Activated B cell treated with CpG ODN at 0.5 μM for 24 hours (primary cell): ENCODE measurements around the gene CD9. TPM values are rescaled to one million over a fixed set of nuclear protein-coding genes. Genes with fewer than 3 reads are reported as not detected.

Experiments used
- ATAC-seq: fragments of 200-7000 bp; cut with Tn5 transposase; one replicate; pipeline ENCODE4 v1.10.0; 2021; ENCODE audit warnings: low read depth, mild to moderate bottlenecking, moderate library complexity
- CTCF ChIA-PET: fragments of 350-600 bp; sonication (Branson Sonifier 250); formaldehyde crosslinking; loops from one replicate; lab custom pipeline; 2021; ENCODE audit warnings: antibody characterized with exemption; lab: Charles Lee
- POLR2A ChIA-PET: fragments of 350-600 bp; sonication (Branson Sonifier 250); formaldehyde crosslinking; loops from one replicate; lab custom pipeline; 2021; ENCODE audit warnings: antibody characterized with exemption; lab: Charles Lee
- DNase-seq: peaks from one replicate; pipeline ENCODE4 v3.0.0; 2022
- H3K27ac Mint-ChIP-seq: one replicate; pipeline ENCODE4 v1.8.0; 2020; ENCODE audit warnings: mixed read lengths
- H3K27me3 Mint-ChIP-seq: one replicate; pipeline ENCODE4 v1.8.0; 2021; ENCODE audit warnings: mixed read lengths
- H3K36me3 Mint-ChIP-seq: one replicate; pipeline ENCODE4 v1.8.0; 2021; ENCODE audit warnings: low read depth, mixed read lengths
- H3K4me1 Mint-ChIP-seq: one replicate; pipeline ENCODE4 v1.8.0; 2021; ENCODE audit warnings: mixed read lengths
- H3K4me3 Mint-ChIP-seq: one replicate; pipeline ENCODE4 v1.8.0; 2020; ENCODE audit warnings: mild to moderate bottlenecking, mixed read lengths
- H3K9me3 Mint-ChIP-seq: one replicate; pipeline ENCODE4 v1.8.0; 2020; ENCODE audit warnings: mixed read lengths
- CTCF ChIP-seq: fragments of 200-600 bp; IDR thresholded peaks from one replicate; pipeline ENCODE4 v1.8.0; 2022; ENCODE audit warnings: antibody characterized with exemption, mild to moderate bottlenecking
- intact Hi-C: fragments of 100-400 bp; cut with micrococcal nuclease; formaldehyde crosslinking; loops from one replicate; pipeline ENCODE4 v1.15.1; 2024
- total RNA-seq: library from RNA; stranded (reverse); gene quantifications from 2 replicates; pipeline ENCODE4 v1.2.3, GENCODE V29; 2022

CD9 gene
- total RNA-seq, 1 donor from 2014 or later: 2.5 TPM

- TF ChIP-seq CTCF: no peak
- DNase-seq (no peak), ATAC-seq (no peak)
- H3K4me1 Mint-ChIP-seq: peaks cover 6% of the 10 kb centered on the region
- no peak overlapping the region for H3K27ac Mint-ChIP-seq
- H3K36me3 Mint-ChIP-seq: no peaks in the 10 kb centered on the region
- H3K4me3 Mint-ChIP-seq: no peak overlapping the region
- no peaks in the 10 kb centered on the region for H3K9me3 Mint-ChIP-seq
- peaks cover 43% of the 10 kb centered on the region for H3K27me3 Mint-ChIP-seq
- ChIA-PET CTCF (interaction anchor here (1.2 to 4.7 kb wide), 3 partner anchors 76 to 81 kb away, joined by 4 to 50 read pairs (median 6); partner anchors contain the start of gene CD9), POLR2A (no interaction called here)
- intact Hi-C loops: loop anchor here (5.0 kb wide), 1 partner anchor 196 kb away; the partner anchor contains the start of gene VAMP1
Measured at GRCh38 chr12:6275928-6276887, 76.0 kb downstream of the CD9 start.

- CTCF ChIA-PET: interaction anchor here (1.1 to 4.7 kb wide), 3 partner anchors 76 to 84 kb away, joined by 3 to 50 read pairs (median 4); partner anchors contain the start of gene CD9
- Mint-ChIP-seq H3K4me1 (peaks cover 6% of the 10 kb centered on the region), H3K27me3 (peaks cover 49% of the 10 kb centered on the region), H3K9me3 (no peaks in the 10 kb centered on the region), H3K27ac (no peak overlapping the region), H3K36me3 (no peaks in the 10 kb centered on the region), H3K4me3 (no peak overlapping the region)
- TF ChIP-seq CTCF: no peak
- DNase-seq (no peak), ATAC-seq (no peak)
- intact Hi-C loops: loop anchor here (5.0 kb wide), 1 partner anchor 195 kb away; the partner anchor contains the start of gene VAMP1
- POLR2A ChIA-PET: interaction anchor here (1.1 kb wide), 1 partner anchor 185 kb away, joined by 3 read pairs; no protein-coding TSS in a partner anchor
Measured at GRCh38 chr12:6276956-6277620, 76.9 kb downstream of the CD9 start.

- POLR2A ChIA-PET: interaction anchor here (0.6 to 1.1 kb wide), 4 partner anchors 24 to 288 kb away, joined by 3 to 5 read pairs (median 4); no protein-coding TSS in a partner anchor
- no peak for ATAC-seq
- Mint-ChIP-seq H3K27me3 (peaks cover 49% of the 10 kb centered on the region), H3K27ac (no peak overlapping the region), H3K4me3 (peak overlapping the region; percentile 80), H3K36me3 (no peaks in the 10 kb centered on the region), H3K9me3 (no peaks in the 10 kb centered on the region), H3K4me1 (peaks cover 6% of the 10 kb centered on the region)
- peak; percentile 25 for DNase-seq
- CTCF ChIA-PET: interaction anchor here (0.9 to 4.7 kb wide), 5 partner anchors 9 to 213 kb away, joined by 3 to 50 read pairs (median 4); partner anchors contain the start of gene CD9
- TF ChIP-seq CTCF: no peak
- intact Hi-C loops: loop anchor here (1.0 to 5.0 kb wide), 4 partner anchors 53 to 215 kb away; partner anchors contain the start of gene VAMP1
Measured at GRCh38 chr12:6277982-6278438, 77.8 kb downstream of the CD9 start.

GRCh38 chr12:6278439-6279255, 78.4 kb downstream of the CD9 start:
- H3K4me1 Mint-ChIP-seq: peaks cover 6% of the 10 kb centered on the region
- no peak overlapping the region for H3K27ac Mint-ChIP-seq
- peaks cover 48% of the 10 kb centered on the region for H3K27me3 Mint-ChIP-seq

More at GRCh38 chr12:6278439-6279255, 78.4 kb downstream of the CD9 start:
- CTCF ChIA-PET: interaction anchor here (0.6 to 4.7 kb wide), 20 partner anchors 9 to 290 kb away, joined by 3 to 50 read pairs (median 4); partner anchors contain the start of gene CD9
- peak; percentile 71 for TF ChIP-seq CTCF
- peak; percentile 95 for DNase-seq
- POLR2A ChIA-PET: interaction anchor here (0.6 to 1.1 kb wide), 2 partner anchors 183 to 288 kb away, joined by 3 to 4 read pairs; no protein-coding TSS in a partner anchor
- no peaks in the 10 kb centered on the region for H3K9me3 Mint-ChIP-seq
- peak; percentile 98 for ATAC-seq
- peak overlapping the region; percentile 80 for H3K4me3 Mint-ChIP-seq
- intact Hi-C loops: loop anchor here (1.0 to 5.0 kb wide), 4 partner anchors 54 to 215 kb away; partner anchors contain the start of gene VAMP1
- no peaks in the 10 kb centered on the region for H3K36me3 Mint-ChIP-seq
